H9 (cell line): ENCODE data around the gene IGSF9. TPM values are rescaled to one million over a fixed set of nuclear protein-coding genes. Genes with fewer than 3 reads are reported as not detected.

Experiments
- DNase-seq: peaks from one replicate; pipeline ENCODE4 v3.0.0-alpha.2; 2017
- H2AFZ ChIP-seq: one replicate; pipeline ENCODE4 v1.6.1; 2013; ENCODE audit warnings: mild to moderate bottlenecking, low read length, control low read depth, moderate library complexity
- H2AK5ac ChIP-seq: 2 replicates; pipeline ENCODE4 v1.6.1; 2013; ENCODE audit warnings: low read length, control low read depth, mixed read lengths; ENCODE audit not compliant: insufficient read length
- H2BK120ac ChIP-seq: one replicate; pipeline ENCODE4 v1.6.1; 2013; ENCODE audit warnings: low read depth, mild to moderate bottlenecking, low read length, control low read depth, inconsistent platforms; ENCODE audit not compliant: poor library complexity, severe bottlenecking
- H2BK12ac ChIP-seq: 2 replicates; pipeline ENCODE4 v1.6.1; 2013; ENCODE audit warnings: low read length, control low read depth, mixed read lengths, low read depth; ENCODE audit not compliant: insufficient read length
- H2BK15ac ChIP-seq: 2 replicates; pipeline ENCODE4 v1.6.1; 2013; ENCODE audit warnings: low read depth, low read length, control low read depth
- H2BK20ac ChIP-seq: one replicate; pipeline ENCODE4 v1.6.1; 2013; ENCODE audit warnings: low read depth, mild to moderate bottlenecking, low read length, control low read depth, inconsistent platforms; ENCODE audit not compliant: poor library complexity, severe bottlenecking
- H2BK5ac ChIP-seq: 2 replicates; pipeline ENCODE4 v1.6.1; 2013; ENCODE audit warnings: low read length, control low read depth, mixed read lengths; ENCODE audit not compliant: insufficient read length
- H3K14ac ChIP-seq: 2 replicates; pipeline ENCODE4 v1.6.1; 2013; ENCODE audit warnings: low read length, control low read depth; ENCODE audit not compliant: insufficient read depth
- H3K18ac ChIP-seq: 2 replicates; pipeline ENCODE4 v1.6.1; 2013; ENCODE audit warnings: low read depth, mild to moderate bottlenecking, mixed read lengths, low read length, control low read depth; ENCODE audit not compliant: insufficient read length
- H3K23ac ChIP-seq: 2 replicates; pipeline ENCODE4 v1.6.1; 2013; ENCODE audit warnings: low read length, control low read depth, mixed read lengths, low read depth; ENCODE audit not compliant: insufficient read length
- H3K23me2 ChIP-seq: 2 replicates; pipeline ENCODE4 v1.6.1; 2013; ENCODE audit warnings: low read depth, mild to moderate bottlenecking, mixed read lengths, low read length, control low read depth; ENCODE audit not compliant: insufficient read length, poor library complexity, severe bottlenecking
- H3K27ac ChIP-seq: 2 replicates; pipeline ENCODE4 v1.5.1; 2013; ENCODE audit warnings: low read length, control low read depth, mixed read lengths, low read depth; ENCODE audit not compliant: insufficient read length
- H3K27me3 ChIP-seq: 2 replicates; pipeline ENCODE4 v1.6.1; 2013; ENCODE audit warnings: low read length, control low read depth, inconsistent platforms; ENCODE audit not compliant: insufficient read depth
- H3K4ac ChIP-seq: 2 replicates; pipeline ENCODE4 v1.6.1; 2013; ENCODE audit warnings: low read depth, mild to moderate bottlenecking, control low read depth, inconsistent platforms, low read length, moderate library complexity
- H3K4me1 ChIP-seq: 2 replicates; pipeline ENCODE4 v1.6.1; 2013; ENCODE audit warnings: low read length, control low read depth, inconsistent platforms; ENCODE audit not compliant: insufficient read depth
- H3K4me2 ChIP-seq: 2 replicates; pipeline ENCODE4 v1.6.1; 2013; ENCODE audit warnings: low read length, control low read depth, mixed read lengths; ENCODE audit not compliant: insufficient read length, insufficient read depth
- H3K56ac ChIP-seq: 2 replicates; pipeline ENCODE4 v1.6.1; 2013; ENCODE audit warnings: low read depth, mild to moderate bottlenecking, mixed read lengths, low read length, control low read depth; ENCODE audit not compliant: insufficient read length
- H3K79me1 ChIP-seq: 2 replicates; pipeline ENCODE4 v1.6.1; 2013; ENCODE audit warnings: low read depth, mild to moderate bottlenecking, moderate library complexity, low read length, control low read depth, inconsistent platforms; ENCODE audit not compliant: insufficient read depth, poor library complexity, severe bottlenecking
- H3K79me2 ChIP-seq: 2 replicates; pipeline ENCODE4 v1.6.1; 2013; ENCODE audit warnings: low read length, control low read depth, inconsistent platforms; ENCODE audit not compliant: insufficient read depth
- H3K9ac ChIP-seq: 2 replicates; pipeline ENCODE4 v1.6.1; 2013; ENCODE audit warnings: low read length, control low read depth, mixed read lengths; ENCODE audit not compliant: insufficient read length; ENCODE audit errors: extremely low read depth
- H3K9me3 ChIP-seq: one replicate; pipeline ENCODE4 v1.6.1; 2013; ENCODE audit warnings: low read depth, low read length, inconsistent platforms; ENCODE audit not compliant: control insufficient read depth
- H3T11ph ChIP-seq: one replicate; pipeline ENCODE4 v1.6.1; 2013; ENCODE audit warnings: mild to moderate bottlenecking, low read length, control low read depth, inconsistent platforms
- H4K20me1 ChIP-seq: one replicate; pipeline ENCODE4 v1.6.1; 2013; ENCODE audit not compliant: control insufficient read depth, insufficient read length, insufficient read depth
- H4K5ac ChIP-seq: 2 replicates; pipeline ENCODE4 v1.6.1; 2013; ENCODE audit warnings: low read depth, mild to moderate bottlenecking, mixed read lengths, low read length, control low read depth; ENCODE audit not compliant: insufficient read length
- H4K8ac ChIP-seq: replicated peaks from 2 replicates; pipeline ENCODE4 v1.6.1; 2013; ENCODE audit warnings: low read length, control low read depth, mixed read lengths, low read depth; ENCODE audit not compliant: insufficient read length
- H4K91ac ChIP-seq: 2 replicates; pipeline ENCODE4 v1.6.1; 2013; ENCODE audit warnings: low read depth, mild to moderate bottlenecking, moderate library complexity, mixed read lengths, low read length, control low read depth; ENCODE audit not compliant: insufficient read length
- H3K27ac Mint-ChIP-seq, 3 experiments: 2 replicates in 2 of 3; 3 replicates in 1 of 3; pipeline ENCODE4 v1.8.0; 2020 to 2021; ENCODE audit warnings: mixed read lengths in 3 of 3, mild to moderate bottlenecking in 1 of 3, moderate library complexity in 1 of 3
- H3K27me3 Mint-ChIP-seq: 2 replicates; pipeline ENCODE4 v1.8.0; 2021; ENCODE audit warnings: low read depth, mild to moderate bottlenecking, moderate library complexity, mixed read lengths
- H3K36me3 Mint-ChIP-seq, 3 experiments: 2 replicates in 2 of 3; 3 replicates in 1 of 3; pipeline ENCODE4 v1.8.0; 2020 to 2021; ENCODE audit warnings: low read depth in 3 of 3, mixed read lengths in 3 of 3; ENCODE audit not compliant: insufficient read depth in 1 of 3
- H3K4me1 Mint-ChIP-seq, 2 experiments: 2 replicates each; pipeline ENCODE4 v1.8.0; 2020; ENCODE audit warnings: mixed read lengths in 2 of 2
- H3K4me3 Mint-ChIP-seq, 2 experiments: 2 replicates in 1 of 2; 3 replicates in 1 of 2; pipeline ENCODE4 v1.8.0; 2020 to 2021; ENCODE audit warnings: mild to moderate bottlenecking in 2 of 2, mixed read lengths in 2 of 2, moderate library complexity in 1 of 2
- H3K9me3 Mint-ChIP-seq, 2 experiments: 2 replicates in 1 of 2; 3 replicates in 1 of 2; pipeline ENCODE4 v1.8.0; 2020; ENCODE audit warnings: mild to moderate bottlenecking in 2 of 2, mixed read lengths in 2 of 2, moderate library complexity in 1 of 2
- CTCF ChIP-seq: fragments of 200-600 bp; sonication (generic); conservative IDR thresholded peaks from 3 replicates; pipeline ENCODE4 v1.8.0; 2021; ENCODE audit warnings: antibody characterized with exemption, mild to moderate bottlenecking
- WGBS: extraction: QIAGEN DNeasy Blood & Tissue Kit; methylation state at CpG from one replicate; pipeline ENCODE4 v1.1.7; 2013; ENCODE audit warnings: missing lambda C conversion rate, low lambda C conversion rate, mixed read lengths; ENCODE audit not compliant: insufficient read length; ENCODE audit errors: extremely low coverage; 5-methylcytosine and 5-hydroxymethylcytosine counted together
- total RNA-seq: library from RNA; stranded (reverse); gene quantifications from 2 replicates; pipeline ENCODE4 v1.2.1, GENCODE V29; 2021

The IGSF9 gene
- total RNA-seq, 1 experiment from 2014 or later, result 11.3 TPM

GRCh38 chr1:159947942-159948341 is 2.5 kb upstream of the IGSF9 start:
- Histone ChIP-seq H3K79me1 (no peaks in the 10 kb centered on the region), H4K91ac (no peak overlapping the region), H4K5ac (no peak overlapping the region), H3K18ac (no peak overlapping the region), H3K4ac (no peak overlapping the region), H2BK12ac (no peak overlapping the region), H2AFZ (no peak overlapping the region), H3K4me2 (no peak overlapping the region), H3K9me3 (no peaks in the 10 kb centered on the region), H2BK5ac (no peak overlapping the region), H3K56ac (no peak overlapping the region), H4K8ac (no peak overlapping the region), H3K27ac (no peak overlapping the region), H2BK20ac (no peak overlapping the region), H2AK5ac (no peak overlapping the region), H3K27me3 (no peaks in the 10 kb centered on the region; the same call in 1 of the 2 replicates), H2BK15ac (no peak overlapping the region), H3K4me1 (no peaks in the 10 kb centered on the region; the same call in 1 of the 2 replicates), H3K14ac (no peak overlapping the region), H3K79me2 (no peaks in the 10 kb centered on the region), H3K23ac (no peak overlapping the region), H3T11ph (no peak overlapping the region), H3K23me2 (peaks cover 10% of the 10 kb centered on the region), H2BK120ac (no peak overlapping the region), H3K9ac (no peak overlapping the region), H4K20me1 (no peaks in the 10 kb centered on the region)
- H3K36me3 Mint-ChIP-seq, result peaks cover 0 to 3% (median 0%) of the 10 kb centered on the region in 3 experiments; a peak in 2 of 7 replicates
- no peaks in the 10 kb centered on the region for H3K9me3 Mint-ChIP-seq
- peaks cover 19 to 33% of the 10 kb centered on the region in 2 experiments for H3K4me1 Mint-ChIP-seq
- no peak overlapping the region for H3K4me3 Mint-ChIP-seq
- WGBS, result no CpG with 5 or more reads among the region's 1 CpG
- DNase-seq, result no peak
- peaks cover 15% of the 10 kb centered on the region for H3K27me3 Mint-ChIP-seq
- H3K27ac Mint-ChIP-seq, result peak overlapping the region in 1 of 3 experiments; percentile 89; a peak in 2 of 7 replicates
- TF ChIP-seq CTCF, result no peak
